GM21367 (cell line): ENCODE measurements around the gene STK10.
A peak's percentile ranks its signal among the peaks of the same experiment; 100 is the strongest.

ENCODE experiments used
- ATAC-seq: cut with Tn5 transposase; IDR thresholded peaks from one replicate; pipeline ENCODE4 v1.9.1; 2021; ENCODE audit not compliant: unreplicated experiment

STK10 gene

DNA sequence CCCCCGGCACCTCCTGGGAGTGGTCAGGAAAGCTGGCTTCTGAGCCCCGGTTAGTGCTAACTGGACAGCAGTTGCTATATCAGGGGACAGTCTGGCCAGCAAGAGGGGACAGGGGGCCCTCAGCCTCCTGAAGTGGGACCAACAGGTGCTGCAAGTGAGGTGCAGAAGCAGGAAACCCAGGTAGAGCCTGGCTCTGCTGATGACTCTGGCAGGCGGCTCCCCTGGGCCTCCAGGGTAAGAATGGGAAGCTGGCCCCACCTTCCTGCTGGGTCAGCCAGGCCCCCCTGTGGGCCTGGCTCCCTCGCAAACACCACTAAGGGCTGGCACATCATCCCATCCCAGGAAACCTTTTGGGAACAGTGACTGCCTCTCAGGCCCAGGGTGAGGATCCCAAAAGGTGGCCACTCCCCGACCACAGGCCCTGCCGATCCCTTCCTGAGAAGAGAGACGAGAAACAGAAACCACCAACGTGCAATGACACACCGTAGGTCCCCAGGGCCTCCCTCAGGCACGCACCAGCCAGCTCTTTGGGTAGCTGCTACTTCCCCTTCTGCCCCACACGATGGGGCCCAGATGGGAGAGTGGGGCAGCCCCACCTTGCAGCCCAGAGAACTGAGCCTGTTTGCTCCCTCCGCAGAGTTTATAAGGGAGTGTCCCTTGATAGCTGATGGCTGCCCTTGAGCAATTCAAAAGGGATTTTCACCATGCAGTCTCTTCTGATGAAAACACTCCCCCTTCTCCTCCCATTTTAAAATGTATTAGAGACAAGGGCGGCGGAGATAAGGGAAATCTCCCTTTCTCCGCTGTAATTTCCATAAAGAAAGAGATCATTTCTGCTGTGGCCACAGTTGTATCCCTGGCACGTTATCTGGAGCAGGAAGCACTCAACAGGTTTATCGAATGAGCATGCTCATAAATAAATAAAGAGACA is 76.8 kb downstream of the STK10 start:
- ATAC-seq, result peak; percentile 78

GRCh38 chr5:172110260-172110815 is 77.7 kb downstream of the STK10 start:
- no peak for ATAC-seq

GRCh38 chr5:172109749-172110148 is 78.3 kb downstream of the STK10 start:
- no peak for ATAC-seq

DNA sequence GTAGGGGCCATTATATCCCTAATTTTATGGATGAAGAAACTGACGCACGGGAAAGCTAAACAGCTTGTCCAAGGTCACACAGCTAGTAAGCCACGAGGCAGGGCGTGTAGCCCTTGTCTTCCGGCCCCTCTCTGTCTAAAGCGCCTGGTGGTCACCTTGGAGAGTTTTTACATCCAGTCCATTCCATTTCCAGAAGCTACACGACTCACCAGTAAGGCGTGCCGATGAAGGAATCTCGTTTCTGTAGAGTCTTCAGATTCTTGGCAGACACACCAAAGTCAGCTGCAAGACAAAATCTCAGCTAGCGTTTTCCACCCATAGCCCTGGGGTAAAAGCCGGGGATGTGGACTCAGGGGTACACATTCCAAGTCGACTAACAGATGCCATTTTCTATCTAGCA is 80.5 kb downstream of the STK10 start:
- no peak for ATAC-seq

DNA sequence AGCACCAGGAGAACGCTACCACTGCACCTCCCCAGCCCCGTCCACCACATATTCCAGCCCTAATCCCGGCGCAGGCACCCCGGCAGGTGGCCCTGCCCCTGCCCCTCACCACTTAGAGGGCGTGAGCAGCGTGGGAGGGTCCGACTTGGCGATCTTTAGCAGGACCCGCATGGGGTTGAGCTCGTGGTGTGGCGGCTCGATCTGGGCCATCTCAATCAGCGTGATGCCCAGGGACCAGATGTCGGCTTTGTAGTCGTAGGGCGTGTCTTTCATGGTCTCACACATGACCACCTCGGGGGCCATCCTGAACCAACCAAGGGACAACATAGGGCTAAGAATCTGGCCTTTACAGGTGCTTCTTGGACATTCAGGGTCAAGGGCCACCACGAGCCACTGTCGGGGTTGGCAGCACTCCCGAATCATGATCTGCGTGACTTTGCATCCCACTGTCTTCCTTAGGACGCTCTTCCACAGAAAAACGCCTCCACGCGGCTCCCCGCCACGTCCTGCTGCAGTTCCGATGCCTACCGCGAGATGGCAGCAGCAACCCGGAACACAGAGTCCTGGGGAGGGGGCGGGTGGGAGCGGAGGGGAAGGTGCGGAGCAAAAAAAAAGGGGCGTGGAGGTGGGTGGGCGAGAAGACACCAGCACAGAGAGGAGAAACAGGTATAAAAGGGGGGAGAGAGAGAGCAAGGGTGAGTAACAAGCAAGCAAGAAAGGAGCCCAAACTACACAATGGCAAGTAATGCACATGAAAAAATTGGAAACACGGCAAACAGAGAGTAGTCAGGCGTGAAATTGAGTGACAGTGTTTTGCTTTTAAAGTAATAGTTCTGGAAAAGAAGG is 81.3 kb downstream of the STK10 start:
- ATAC-seq, result no peak

DNA sequence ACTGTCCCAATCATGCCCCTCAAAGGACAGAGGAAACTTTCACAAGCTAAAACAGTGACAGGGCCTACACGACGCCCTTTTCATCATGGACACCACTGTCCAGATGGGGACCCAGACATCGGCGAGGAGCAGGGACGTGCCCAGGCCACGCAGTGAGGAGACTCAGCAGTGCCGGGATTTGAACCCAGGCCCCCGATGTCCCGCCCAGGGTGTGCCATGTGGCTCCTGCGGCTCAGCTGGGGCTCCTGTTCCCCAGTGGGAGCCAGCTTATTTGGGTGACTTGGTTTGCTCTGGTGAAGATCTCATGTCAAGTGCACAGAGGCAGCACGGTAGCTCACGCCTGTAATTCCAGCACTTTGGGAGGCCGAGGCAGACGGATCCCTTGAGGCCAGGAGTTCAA is 82.2 kb downstream of the STK10 start:
- ATAC-seq, result no peak

DNA sequence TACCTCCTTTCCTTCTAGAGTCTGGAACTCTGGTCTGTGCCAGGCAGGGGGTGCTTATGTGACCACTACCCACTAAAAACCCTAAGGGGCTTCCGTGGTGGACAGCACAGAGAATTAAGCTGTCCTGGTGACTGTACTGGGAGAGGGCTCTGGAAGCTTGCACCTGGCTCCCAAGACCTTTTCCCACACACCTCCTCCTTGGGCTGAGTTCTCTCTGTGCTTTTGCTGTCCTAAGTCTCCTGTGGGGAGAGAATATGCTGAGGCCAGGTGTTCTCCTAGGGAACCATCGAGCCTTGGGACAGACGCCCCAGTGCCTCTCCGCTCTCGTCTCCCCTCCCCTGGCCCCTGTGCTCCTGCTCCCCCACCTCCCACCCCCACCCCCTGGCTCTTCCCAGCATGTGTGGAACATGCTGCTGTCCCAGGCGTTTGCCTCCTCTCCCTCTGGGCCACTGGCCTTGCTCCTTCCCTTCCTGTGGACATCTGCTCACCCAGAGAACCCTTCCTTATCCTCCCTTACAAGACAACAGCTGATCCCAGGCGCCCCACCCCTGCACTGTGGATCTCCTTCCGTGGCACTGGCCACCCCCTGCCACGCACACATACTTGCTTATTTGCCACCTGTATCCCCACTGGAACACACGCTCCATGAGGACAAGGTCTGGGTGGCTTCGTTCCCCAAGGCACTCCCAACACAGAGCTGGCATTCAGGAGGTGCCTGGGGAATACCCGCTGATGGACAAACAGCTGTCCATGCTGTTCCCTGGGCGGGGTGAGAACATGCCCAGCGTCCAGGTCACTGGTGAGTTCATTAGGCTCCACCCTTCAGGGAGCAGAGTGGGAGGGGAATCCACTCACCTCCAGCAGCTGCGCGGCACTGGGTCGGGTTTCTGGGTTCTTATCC is 83.0 kb downstream of the STK10 start:
- ATAC-seq, result no peak

GRCh38 chr5:172104021-172104420 is 84.0 kb downstream of the STK10 start:
- ATAC-seq, result no peak

DNA sequence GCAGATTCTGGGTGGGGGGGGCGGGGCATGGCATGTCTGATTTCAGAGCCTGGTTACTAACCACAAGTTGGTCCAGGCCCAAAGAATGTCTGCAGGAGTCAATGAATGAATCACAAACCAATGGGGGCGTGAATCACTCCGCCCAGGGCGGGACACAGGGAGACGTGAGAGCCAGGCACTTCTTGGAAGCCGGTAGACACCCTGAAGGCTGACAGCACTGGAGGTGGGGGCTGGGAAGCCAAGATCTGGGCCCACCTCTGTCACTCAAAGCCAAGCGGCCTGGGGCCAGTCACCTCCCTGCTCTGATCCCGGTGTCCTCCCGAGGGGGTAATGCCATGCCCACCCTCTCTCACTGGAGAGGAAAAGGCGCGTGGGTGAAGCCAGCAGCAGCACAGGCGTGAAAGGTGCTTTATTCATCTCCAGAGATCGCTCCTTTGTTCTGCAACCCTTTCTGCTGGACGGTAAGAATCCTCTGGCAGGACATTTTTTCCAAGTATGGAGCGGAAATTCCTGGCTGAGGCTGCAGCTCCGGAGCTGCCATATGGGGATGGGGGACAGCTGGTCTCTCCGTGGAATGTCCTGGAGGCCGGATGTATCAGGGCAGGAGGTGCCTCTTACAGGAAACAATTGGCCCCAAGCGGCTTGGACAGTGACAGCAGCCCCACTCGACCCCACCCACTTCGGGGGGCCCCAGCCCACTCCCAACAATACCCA is 85.0 kb downstream of the STK10 start:
- no peak for ATAC-seq

DNA sequence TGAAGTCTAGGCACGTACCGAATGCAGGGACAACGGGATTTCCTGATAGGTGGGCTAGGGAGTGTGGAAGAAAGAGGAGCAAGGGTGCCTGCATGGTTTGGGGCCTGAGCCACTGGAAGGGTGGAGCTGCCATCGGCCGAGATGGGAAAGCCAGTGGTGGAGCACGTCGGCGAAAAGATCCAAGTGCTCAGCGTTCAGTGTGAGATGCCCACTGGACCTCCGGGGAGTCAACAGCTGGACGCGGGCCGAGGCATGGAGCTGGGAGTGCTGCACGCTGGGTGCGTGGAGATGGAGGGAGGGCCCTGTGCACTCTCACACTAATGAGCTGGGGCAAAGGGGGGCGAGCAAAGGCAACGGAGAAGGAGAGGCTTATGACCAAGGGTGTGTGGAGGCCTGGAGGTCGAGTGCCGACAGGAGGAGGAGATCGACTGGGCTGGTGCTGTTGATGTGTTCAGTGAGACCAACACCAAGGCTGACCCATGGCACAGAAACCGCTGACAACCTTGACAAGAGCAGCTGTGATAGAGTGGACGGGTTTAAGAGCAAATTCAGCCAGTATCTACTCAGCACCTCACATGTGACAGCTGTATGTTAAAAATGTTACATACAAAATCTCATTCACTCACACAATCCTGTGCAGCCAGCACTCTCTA is 85.7 kb downstream of the STK10 start:
- no peak for ATAC-seq

DNA sequence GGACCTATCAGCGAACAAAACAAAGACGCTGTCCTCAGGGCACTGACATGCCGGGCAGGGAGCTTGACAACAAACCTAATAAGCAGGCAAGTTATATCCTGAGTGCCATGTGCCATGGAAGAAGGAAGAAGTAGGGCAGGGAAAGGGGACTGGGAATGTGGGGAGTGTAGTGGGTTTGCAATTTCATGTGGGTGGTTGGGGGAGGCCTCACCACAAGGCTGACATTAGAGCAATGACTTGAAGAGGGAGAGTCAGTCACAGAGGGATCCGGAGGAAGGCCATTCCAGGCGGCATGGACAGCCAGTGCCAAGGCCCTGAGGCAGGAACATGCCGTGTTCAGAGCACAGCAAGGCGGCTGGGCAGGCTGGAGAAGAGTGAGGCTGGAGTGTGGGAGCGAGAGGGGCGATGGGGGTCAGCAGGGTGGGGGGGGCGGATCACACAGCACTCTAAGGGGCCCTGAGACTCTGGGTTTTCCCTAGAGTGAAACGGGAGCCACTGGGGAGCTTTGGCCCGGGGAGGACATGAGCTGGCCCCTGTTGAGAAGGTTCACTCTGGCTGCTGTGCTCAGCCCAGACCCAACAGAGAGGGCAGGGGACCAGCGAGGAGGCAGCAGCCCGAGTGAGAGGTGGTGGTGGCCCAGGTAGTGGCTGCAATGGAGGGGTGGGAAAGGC is 86.3 kb downstream of the STK10 start:
- no peak for ATAC-seq

- no peak for ATAC-seq
Observed at GRCh38 chr5:172098883-172099282, 89.1 kb downstream of the STK10 start.

DNA sequence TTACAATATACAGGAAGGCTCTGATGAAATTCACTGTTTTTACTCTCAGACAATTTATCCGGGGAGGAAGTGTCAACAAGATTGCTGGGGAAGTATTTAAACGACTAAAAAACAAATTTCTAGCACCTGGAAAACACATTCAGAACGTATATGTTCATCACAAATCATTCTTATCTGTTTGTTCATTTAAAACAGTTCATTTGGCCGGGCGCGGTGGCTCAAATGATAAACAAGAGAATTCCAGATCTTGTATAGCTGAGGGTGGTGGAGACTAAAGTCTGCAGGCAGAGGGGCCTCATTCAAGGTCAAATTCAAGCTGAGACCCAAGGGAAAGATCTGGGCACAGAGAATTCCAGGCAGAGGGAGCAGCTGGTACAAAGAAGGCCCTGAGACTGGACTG is 90.0 kb downstream of the STK10 start:
- no peak for ATAC-seq

GRCh38 chr5:172097356-172097755 is 90.7 kb downstream of the STK10 start:
- ATAC-seq, result no peak

DNA sequence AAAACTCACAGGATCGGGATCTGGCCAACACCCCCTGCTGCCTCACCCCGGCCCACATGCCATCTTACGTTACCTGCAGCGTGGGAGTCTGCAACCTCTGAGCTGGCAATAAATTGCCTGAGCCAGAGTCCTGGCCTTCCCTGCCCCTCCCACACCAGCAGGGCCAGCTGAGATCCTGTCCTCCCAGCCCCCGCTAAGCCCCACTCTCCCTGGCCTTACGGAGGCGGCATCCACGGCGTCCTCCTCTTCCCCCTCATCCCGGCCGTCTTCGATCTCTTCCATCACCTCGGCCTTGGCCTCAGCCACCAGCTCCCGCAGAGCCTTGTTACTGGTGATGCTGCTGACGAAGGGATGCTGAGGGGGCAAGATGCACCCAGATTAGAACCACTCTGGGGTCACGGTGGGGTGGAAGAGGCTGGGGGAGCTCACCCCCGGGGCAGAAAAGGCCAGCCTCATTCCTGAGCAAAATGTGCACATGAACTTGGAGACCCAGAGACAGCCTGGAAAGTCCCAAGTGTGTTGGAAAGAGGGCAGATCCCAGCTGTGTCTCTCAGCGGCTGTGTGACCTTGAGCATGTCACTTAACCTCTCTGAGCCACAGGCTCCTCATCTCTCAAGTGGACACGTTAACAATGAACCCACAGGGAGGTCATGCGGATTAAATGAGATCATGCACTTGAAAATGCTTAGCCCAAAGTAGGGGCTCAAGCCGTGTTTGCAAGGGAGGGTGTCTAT is 91.7 kb downstream of the STK10 start:
- no peak for ATAC-seq

DNA sequence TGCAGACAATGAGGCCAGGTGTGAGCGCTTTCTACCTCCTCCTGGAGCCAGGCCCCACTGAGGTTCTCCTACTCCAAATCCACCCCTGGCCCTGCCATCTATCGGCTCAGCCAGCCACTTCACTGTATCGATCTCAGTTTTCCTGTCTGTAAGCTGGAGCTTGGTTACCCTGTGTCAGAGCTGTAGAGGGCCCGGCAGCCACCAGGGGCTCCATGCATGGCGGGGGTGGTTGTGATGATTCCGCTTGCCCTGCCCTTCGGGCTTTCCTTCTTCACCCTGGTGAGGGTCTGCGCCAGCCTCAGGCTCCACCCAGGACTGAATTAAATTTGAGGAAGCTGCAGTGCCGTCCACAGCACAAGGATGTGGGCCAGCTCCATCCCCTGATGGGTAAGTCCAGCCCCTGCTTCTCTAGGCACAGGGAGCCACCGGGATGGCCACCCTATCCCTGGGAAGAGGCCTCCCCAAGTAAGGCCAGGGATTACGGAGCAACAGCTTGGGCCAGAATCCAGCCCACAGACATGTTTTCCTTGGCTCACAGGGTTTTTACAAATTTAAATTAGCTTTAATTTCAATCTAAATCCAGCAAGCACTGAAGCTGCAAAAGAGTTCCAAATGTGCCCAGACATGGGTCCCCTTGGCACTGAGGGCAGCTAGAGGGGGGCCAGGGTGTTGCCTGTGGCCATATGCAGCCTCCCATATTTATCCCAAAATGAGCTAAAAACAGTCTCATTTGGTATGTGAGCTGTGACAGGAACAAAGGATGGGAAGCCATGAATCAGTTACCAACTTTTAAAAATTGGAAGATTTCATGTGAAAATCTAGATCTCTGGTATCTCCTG is 92.4 kb downstream of the STK10 start:
- no peak for ATAC-seq

- ATAC-seq, result no peak
Observed at GRCh38 chr5:172093965-172094364, 94.1 kb downstream of the STK10 start.
